HepG2 (cell line): Measurements from ENCODE around the gene SMURF1. TPM values are rescaled to one million over a fixed set of nuclear protein-coding genes. Genes with fewer than 3 reads are reported as not detected.

Source experiments
- ATF4 ChIP-seq, 2 experiments: fragments of 450-650 bp in 1 of 2; sonication (generic) in 1 of 2; formaldehyde crosslinking; IDR thresholded peaks; 2 replicates each; pipeline versions ENCODE4 v1.5.0 to v1.8.0; 2020 to 2022; ENCODE audit warnings: mild to moderate bottlenecking in 1 of 2, missing genetic modification reagents in 1 of 2
- ELF1 ChIP-seq: sonication (generic); formaldehyde crosslinking; IDR thresholded peaks from 2 replicates; pipeline ENCODE4 v1.4.0; 2020; ENCODE audit warnings: missing genetic modification reagents
- FOSL1 ChIP-seq: sonication (generic); formaldehyde crosslinking; IDR thresholded peaks from 2 replicates; pipeline ENCODE4 v1.9.0; 2021; ENCODE audit warnings: missing genetic modification reagents, borderline replicate concordance
- FOXP4 ChIP-seq: sonication (generic); formaldehyde crosslinking; IDR thresholded peaks from 2 replicates; pipeline ENCODE4 v1.4.0; 2020; ENCODE audit warnings: missing genetic modification reagents
- HNF1B ChIP-seq: sonication (generic); formaldehyde crosslinking; IDR thresholded peaks from 2 replicates; pipeline ENCODE4 v1.5.1; 2020; ENCODE audit warnings: mild to moderate bottlenecking, moderate library complexity, missing genetic modification reagents
- HOXD1 ChIP-seq: sonication (generic); formaldehyde crosslinking; IDR thresholded peaks from 2 replicates; pipeline ENCODE4 v1.5.0; 2020; ENCODE audit warnings: missing genetic modification reagents
- IRF1 ChIP-seq: sonication (generic); formaldehyde crosslinking; IDR thresholded peaks from 2 replicates; pipeline ENCODE4 v1.4.0; 2020; ENCODE audit warnings: low read depth, mild to moderate bottlenecking, missing genetic modification reagents
- MBD4 ChIP-seq: IDR thresholded peaks from 2 replicates; pipeline ENCODE4 v1.6.1; 2012; ENCODE audit warnings: low read length, inconsistent platforms, borderline replicate concordance
- MEIS2 ChIP-seq: sonication (generic); formaldehyde crosslinking; IDR thresholded peaks from 2 replicates; pipeline ENCODE4 v1.9.0; 2021; ENCODE audit warnings: mild to moderate bottlenecking, missing genetic modification reagents
- NFYB ChIP-seq: sonication (generic); formaldehyde crosslinking; IDR thresholded peaks from 2 replicates; pipeline ENCODE4 v1.4.0; 2020; ENCODE audit warnings: missing genetic modification reagents
- SIX4 ChIP-seq: sonication (generic); formaldehyde crosslinking; IDR thresholded peaks from 2 replicates; pipeline ENCODE4 v1.4.0; 2020; ENCODE audit warnings: missing genetic modification reagents
- SP2 ChIP-seq: sonication (generic); formaldehyde crosslinking; IDR thresholded peaks from 2 replicates; pipeline ENCODE4 v1.5.1; 2020; ENCODE audit warnings: mild to moderate bottlenecking, missing genetic modification reagents
- TARDBP ChIP-seq: sonication (generic); formaldehyde crosslinking; IDR thresholded peaks from 2 replicates; pipeline ENCODE4 v1.8.0; 2022; ENCODE audit warnings: mild to moderate bottlenecking, missing genetic modification reagents
- YEATS2 ChIP-seq: sonication (generic); formaldehyde crosslinking; IDR thresholded peaks from 2 replicates; pipeline ENCODE4 v1.4.0; 2020; ENCODE audit warnings: missing genetic modification reagents, borderline replicate concordance
- ZBTB3 ChIP-seq: sonication (generic); formaldehyde crosslinking; IDR thresholded peaks from 2 replicates; pipeline ENCODE4 v1.4.0; 2020; ENCODE audit warnings: low read depth, mild to moderate bottlenecking, moderate library complexity, missing genetic modification reagents, borderline replicate concordance
- ZNF160 ChIP-seq: sonication (generic); formaldehyde crosslinking; IDR thresholded peaks from 2 replicates; pipeline ENCODE4 v1.8.0; 2022; ENCODE audit warnings: mild to moderate bottlenecking, inconsistent platforms, missing genetic modification reagents
- ZNF44 ChIP-seq: sonication (generic); formaldehyde crosslinking; IDR thresholded peaks from 2 replicates; pipeline ENCODE4 v1.5.1; 2020; ENCODE audit warnings: mild to moderate bottlenecking, missing genetic modification reagents
- ZNF749 ChIP-seq: sonication (generic); formaldehyde crosslinking; IDR thresholded peaks from 2 replicates; pipeline ENCODE4 v1.8.0; 2022; ENCODE audit warnings: mild to moderate bottlenecking, missing genetic modification reagents, moderate library complexity, borderline replicate concordance
- ZNF766 ChIP-seq: sonication (generic); formaldehyde crosslinking; IDR thresholded peaks from 2 replicates; pipeline ENCODE4 v1.5.0; 2020; ENCODE audit warnings: missing genetic modification reagents, borderline replicate concordance
- ZNF776 ChIP-seq: sonication (generic); formaldehyde crosslinking; IDR thresholded peaks from 2 replicates; pipeline ENCODE4 v1.4.0; 2020; ENCODE audit warnings: mild to moderate bottlenecking, missing genetic modification reagents
- polyA plus RNA-seq, 8 experiments: library from polyadenylated mRNA; depleted of rRNA in 3 of 8; stranded (reverse) in 7 of 8; unstranded in 1 of 8; fragments of >200 nt; fragmentation: Illumina TruSeq in 4 of 8; extraction: Trizol in 4 of 8; gene quantifications; 2 replicates each; pipeline versions ENCODE4 v1.2.1 to v1.2.3, GENCODE V29; 2011 to 2016; ENCODE audit warnings: low read depth in 4 of 8, missing spikeins in 1 of 8, mixed read lengths in 1 of 8; ENCODE audit not compliant: insufficient read depth in 1 of 8
- total RNA-seq, 5 experiments: library from RNA; depleted of rRNA; stranded (reverse); fragments of >200 nt; fragmentation: Illumina TruSeq; extraction: Trizol; gene quantifications; 2 replicates each; pipeline ENCODE4 v1.2.3, GENCODE V29; 2016; ENCODE audit warnings: low read depth in 1 of 5
- TF ChIP-seq, protein P1 (sequence below): sonication (generic); formaldehyde crosslinking; IDR thresholded peaks from 2 replicates; pipeline ENCODE4 v1.8.0; 2022; ENCODE audit warnings: mild to moderate bottlenecking, missing genetic modification reagents, moderate library complexity
- TF ChIP-seq, protein P2 (sequence below): sonication (generic); formaldehyde crosslinking; IDR thresholded peaks from 2 replicates; pipeline ENCODE4 v1.8.0; 2022; ENCODE audit warnings: missing genetic modification reagents, mild to moderate bottlenecking, borderline replicate concordance

The SMURF1 gene
- total and polyA plus RNA-seq, 2 of the 13 experiments (the other 11 are each of a cell fraction or from before 2014, with no cell fraction given), result 8.3 to 11.1 TPM

GRCh38 chr7:99098824-99099498 lies 44.9 kb downstream of the SMURF1 start (continued):
- TF ChIP-seq MEIS2 (CRISPR knock-in tag), result 0 out of 2 replicates have a peak, but pooled peaks have one; percentile 26
- TF ChIP-seq, protein P1, sequence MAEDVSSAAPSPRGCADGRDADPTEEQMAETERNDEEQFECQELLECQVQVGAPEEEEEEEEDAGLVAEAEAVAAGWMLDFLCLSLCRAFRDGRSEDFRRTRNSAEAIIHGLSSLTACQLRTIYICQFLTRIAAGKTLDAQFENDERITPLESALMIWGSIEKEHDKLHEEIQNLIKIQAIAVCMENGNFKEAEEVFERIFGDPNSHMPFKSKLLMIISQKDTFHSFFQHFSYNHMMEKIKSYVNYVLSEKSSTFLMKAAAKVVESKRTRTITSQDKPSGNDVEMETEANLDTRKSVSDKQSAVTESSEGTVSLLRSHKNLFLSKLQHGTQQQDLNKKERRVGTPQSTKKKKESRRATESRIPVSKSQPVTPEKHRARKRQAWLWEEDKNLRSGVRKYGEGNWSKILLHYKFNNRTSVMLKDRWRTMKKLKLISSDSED (CRISPR knock-in tag), result no peak
- TF ChIP-seq, protein P2, sequence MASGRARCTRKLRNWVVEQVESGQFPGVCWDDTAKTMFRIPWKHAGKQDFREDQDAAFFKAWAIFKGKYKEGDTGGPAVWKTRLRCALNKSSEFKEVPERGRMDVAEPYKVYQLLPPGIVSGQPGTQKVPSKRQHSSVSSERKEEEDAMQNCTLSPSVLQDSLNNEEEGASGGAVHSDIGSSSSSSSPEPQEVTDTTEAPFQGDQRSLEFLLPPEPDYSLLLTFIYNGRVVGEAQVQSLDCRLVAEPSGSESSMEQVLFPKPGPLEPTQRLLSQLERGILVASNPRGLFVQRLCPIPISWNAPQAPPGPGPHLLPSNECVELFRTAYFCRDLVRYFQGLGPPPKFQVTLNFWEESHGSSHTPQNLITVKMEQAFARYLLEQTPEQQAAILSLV, result no peak
- no peak for TF ChIP-seq MBD4
- no peak for TF ChIP-seq NFYB (CRISPR knock-in tag)
- TF ChIP-seq ZNF44 (CRISPR knock-in tag), result no peak
- no peak for TF ChIP-seq ZBTB3 (CRISPR knock-in tag)
- TF ChIP-seq FOSL1 (CRISPR knock-in tag), result no peak
- no peak for TF ChIP-seq ZNF749 (CRISPR knock-in tag)
- TF ChIP-seq ATF4 (CRISPR knock-in tag; IDR thresholded peaks at IDR 0.05), result peak in 1 of 2 experiments; percentile 48; a peak in 1 of 4 replicates
- no peak for TF ChIP-seq ZNF776 (CRISPR knock-in tag)
- TF ChIP-seq YEATS2 (CRISPR knock-in tag), result peak; percentile 60; the same call in 1 of the 2 replicates
- TF ChIP-seq HOXD1 (CRISPR knock-in tag), result no peak
- TF ChIP-seq ZNF160 (CRISPR knock-in tag), result no peak
- peak; percentile 65; the same call in 1 of the 2 replicates for TF ChIP-seq ELF1 (CRISPR knock-in tag)
- TF ChIP-seq IRF1 (CRISPR knock-in tag), result no peak
- no peak for TF ChIP-seq SP2 (CRISPR knock-in tag)
- TF ChIP-seq TARDBP, result peak; percentile 85
- TF ChIP-seq SIX4 (CRISPR knock-in tag), result peak; percentile 9; the same call in 1 of the 2 replicates
- TF ChIP-seq FOXP4 (CRISPR knock-in tag), result peak; percentile 63
- TF ChIP-seq HNF1B (CRISPR knock-in tag), result no peak
- no peak; the same call in 1 of the 2 replicates for TF ChIP-seq ZNF766 (CRISPR knock-in tag)
